ENCODE data around the gene MOV10L1.
"Not testable (repeated sequence)": the region's sequence is repeated elsewhere in the genome, so short reads cannot be mapped to it uniquely, and the experiment has no call there.

MOV10L1 gene

DNA sequence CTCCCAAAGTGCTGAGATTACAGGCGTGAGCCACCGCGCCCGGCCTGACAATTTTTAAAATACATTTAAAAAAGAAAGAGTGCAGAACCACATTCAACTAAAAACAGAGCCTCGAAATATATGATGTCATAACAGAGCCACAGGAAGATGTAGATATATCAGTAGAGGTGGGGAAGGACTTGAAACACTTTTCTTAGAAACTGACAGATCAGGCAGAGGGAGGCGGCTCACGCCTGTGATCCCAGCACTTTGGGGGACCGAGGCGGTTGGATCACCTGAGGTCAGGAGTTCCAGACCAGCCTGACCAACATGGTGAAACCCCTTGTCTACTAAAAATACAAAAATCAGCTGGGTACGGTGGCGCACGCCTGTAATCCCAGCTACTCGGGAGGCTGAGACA, 11.6 kb upstream of the MOV10L1 start:
- DNase-seq (ENCODE audit: low read depth, low spot score) = no peak

DNA sequence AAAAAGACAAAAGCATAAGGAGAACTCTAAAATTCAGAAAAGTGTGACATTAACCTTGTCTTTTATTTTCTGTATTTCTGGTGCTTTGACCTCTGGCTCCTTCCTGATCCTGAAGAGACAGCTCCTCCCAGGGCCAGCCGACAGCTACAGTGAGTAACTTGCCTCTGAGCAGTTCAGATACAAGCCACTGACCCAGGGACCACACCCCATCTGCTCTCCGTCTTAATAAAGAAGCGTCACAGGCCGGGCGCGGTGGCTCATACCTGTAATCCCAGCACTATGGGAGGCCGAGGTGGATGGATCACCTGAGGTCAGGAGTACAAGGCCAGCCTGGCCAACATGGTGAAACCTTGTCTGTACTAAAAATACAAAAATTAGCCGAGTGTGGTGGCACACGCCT, 11.0 kb upstream of the MOV10L1 start:
- no peak for DNase-seq (ENCODE audit: low read depth, low spot score)

DNA sequence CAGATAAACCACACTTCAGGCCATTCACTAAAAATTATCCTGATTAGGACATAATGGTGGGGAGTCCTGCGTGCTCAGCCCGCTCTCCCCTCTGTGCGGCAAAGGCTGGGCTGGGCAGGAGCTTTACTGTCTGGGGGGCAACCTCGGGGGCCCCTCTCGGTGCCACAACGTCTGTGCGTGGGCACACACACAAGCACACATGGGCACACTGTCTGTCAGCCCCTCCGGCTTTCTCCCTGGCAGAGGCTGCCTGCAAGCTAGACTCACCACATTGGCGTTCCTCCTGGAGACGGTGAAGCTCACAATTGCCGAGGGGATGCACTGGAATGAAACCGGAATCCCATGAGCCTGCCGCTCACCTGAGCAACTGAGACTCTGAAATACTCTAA, 9.7 kb upstream of the MOV10L1 start:
- DNase-seq (ENCODE audit: low read depth, low spot score) = no peak

DNA sequence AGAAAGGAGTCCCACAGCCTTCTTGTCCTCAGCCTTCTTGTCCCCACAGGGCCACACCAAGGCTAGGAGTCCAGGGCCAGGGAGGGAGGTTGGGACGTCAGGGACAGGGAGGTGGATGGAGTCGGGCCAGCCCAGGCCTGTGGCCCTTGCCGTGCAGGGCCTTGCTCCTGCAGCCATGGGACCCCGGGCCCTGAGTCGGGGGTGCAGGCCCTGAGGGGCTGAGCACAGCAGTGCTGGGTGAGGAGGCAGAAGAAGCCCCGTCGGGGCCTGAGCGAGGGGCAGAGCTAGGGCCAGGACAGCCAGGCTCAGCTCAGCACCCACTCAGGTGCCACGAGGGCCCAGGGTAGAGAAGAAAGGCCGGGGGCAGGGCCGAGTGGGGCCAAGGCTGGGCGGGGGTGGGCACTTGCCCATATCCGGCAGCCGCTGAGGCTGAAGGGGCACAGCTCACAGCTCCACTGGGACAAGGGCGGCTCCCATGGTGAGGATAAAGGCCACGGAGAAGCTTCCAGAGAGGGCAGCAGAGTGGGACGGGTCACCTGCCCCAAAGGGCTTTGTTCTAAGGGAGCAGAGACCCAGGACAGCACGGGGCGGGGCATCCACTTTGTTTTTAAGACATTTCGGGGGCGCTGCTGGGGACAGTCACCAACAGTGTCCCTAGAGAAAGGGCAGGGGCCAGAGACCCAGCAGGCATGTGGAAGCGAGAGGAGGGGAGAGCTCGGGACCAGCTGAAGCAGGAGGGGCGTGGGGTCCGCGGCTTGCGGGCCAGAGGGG, 8.2 kb upstream of the MOV10L1 start:
- no peak for DNase-seq (ENCODE audit: low read depth, low spot score)

DNA sequence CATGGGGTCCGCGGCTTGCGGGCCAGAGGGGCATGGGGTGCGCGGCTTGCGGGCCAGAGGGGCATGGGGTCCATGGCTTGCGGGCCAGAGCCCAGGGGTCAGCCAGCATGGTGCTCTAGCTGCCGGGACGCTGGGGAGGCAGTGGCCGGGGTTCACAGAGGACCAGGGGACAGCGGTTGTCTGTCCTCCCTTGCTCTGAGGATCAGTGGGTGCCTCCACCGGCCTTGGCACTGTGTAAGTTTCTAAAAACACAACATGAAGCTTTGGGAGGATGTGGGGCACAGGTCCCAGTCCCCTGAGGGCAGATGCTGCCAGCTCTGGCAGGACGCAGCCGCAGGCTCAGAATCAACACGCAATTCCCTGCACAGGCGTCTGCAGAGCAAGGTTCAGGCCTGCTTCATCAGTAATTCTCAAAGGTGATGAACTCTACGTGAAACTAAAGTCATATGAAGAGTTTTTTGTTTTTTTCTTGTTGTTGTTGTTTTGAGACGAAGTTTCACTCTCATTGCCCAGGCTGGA, 7.5 kb upstream of the MOV10L1 start:
- no peak for DNase-seq (ENCODE audit: low read depth, low spot score)

DNA sequence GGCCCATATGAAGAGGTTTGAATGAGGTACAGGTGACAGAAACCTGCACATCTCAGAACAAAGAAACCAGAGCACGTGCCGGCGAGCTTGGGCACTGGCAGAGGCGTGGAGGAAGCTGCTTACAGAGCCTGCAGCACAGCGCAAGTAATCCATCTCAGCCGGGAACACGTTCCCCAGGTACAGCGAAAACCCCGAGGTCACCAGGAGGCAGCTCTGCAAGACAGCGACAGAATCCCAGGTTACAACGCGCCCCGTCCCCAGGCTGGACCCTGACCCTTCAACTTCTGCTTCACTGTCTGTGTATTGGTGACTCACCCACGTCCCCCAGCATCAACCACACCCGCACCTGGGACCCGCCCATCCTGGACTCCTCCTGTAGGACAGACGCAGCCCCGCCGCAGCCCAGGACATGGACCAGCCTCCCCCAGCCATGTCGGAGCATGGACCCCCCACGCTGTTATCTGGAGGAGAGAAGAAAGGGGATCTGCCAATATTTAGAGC, 6.8 kb upstream of the MOV10L1 start:
- no peak for DNase-seq (ENCODE audit: low read depth, low spot score)

DNA sequence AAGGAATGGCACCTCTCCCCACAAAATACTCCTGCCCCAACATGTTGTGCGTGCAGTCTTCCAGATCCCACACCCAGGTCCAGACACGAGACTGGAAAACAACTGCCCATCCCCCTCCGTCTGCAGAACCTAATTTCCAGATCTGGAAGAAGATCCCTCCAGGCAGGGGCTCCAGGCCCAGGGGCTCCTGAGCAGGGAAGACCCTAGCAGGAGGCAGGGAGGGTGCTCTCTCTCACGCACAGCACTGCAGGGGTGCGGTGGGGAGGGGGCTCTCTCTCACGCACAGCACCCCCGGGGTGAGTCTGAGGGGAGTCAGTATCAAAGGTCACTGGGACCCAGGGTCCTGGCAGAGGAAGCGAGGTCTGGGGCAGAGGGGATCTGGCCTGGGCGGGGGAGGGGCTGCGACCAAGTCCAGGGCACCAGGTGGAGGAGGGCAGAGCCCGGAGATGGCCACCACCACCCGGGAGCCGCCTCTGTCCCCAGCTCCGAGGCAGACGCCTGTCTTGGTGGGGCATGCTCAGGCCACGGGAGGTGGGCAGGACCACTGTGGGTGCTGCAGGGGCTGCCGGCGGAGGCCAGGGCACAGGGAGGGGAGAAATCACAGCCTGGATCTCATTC, 6.2 kb upstream of the MOV10L1 start:
- no peak for DNase-seq (ENCODE audit: low read depth, low spot score)

DNA sequence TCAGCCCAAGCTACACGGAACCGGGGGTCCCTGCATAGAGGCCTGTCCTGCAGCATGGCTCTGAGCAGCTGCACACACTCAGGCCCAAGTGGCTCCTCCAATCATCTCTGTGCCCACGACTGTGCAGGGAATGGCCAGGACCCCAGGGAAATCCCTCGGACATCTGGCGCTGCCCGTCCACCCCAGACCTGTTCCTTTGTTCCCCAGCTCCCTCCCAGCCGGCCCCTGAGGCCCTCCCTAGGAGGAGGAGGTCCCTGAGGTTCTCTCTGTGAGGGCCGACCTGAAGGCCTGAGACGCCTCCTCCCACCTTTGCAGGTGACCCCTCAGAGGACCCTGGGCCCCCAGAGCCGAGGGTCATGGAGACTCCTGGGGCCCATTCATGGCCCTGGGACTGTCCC, 5.7 kb upstream of the MOV10L1 start:
- no peak for DNase-seq (ENCODE audit: low read depth, low spot score)

DNA sequence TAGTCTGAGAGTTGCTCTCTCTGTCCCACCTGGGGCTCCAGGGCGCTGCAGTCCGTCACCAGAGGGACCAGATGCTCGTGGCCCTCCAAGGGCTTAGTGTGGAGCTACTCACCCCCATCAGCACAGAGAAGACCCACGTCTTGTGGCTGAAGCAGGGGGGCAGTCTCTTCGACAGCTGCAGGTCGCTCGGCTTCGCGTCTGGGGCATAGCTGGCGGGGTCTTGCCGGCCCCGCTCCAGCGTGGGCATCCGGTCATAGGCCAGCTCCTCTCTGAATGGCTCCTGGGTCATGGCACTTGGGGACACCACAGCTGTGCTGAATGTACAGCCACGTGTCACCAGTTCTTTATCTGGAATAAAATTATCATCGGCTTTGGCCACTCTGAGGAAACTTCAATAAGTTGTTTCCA, 5.2 kb upstream of the MOV10L1 start:
- DNase-seq (ENCODE audit: low read depth, low spot score) = no peak

DNA sequence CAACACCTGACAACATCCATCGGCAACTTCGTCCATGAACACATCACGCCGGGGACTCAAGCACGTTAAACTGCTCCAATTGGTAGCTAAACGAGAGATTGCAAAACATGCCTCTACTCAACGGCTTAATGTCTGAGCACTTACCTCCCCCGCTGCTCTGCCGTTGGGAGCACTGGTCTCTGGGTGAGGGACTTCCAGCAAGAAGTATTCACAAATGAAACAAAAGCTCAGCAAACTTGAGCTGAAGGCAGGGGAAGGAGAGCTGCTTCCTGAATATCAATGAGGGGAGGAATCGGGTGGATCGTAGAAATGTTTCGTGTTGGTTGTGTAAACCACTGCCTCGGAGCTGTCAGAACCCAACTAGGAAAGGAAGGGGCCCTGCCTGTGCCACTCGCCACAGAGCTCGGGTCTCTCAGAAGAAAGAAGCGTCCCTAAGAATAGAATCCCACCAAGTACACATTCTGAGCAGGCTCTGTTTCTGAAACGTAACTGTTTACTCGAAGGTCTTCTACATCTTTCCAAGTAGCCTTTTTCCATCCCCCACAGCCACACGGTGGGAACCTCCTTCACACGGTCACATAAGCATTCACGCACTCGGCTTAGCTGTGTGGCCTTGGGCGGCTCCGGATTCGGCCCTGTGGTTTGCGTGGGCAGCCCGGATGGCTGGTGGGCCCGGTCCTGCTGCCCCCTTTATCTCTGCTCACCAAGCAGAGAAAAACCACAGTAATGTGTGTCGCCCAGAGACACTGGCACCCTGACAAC, 4.4 kb upstream of the MOV10L1 start, which contains the start of gene MLC1:
Gene MLC1 (minus strand): TSS at position 216 of the 762 bp plus-strand sequence. CDS start 524 bp downstream, outside the sequence.
- no peak for DNase-seq (ENCODE audit: low read depth, low spot score)

DNA sequence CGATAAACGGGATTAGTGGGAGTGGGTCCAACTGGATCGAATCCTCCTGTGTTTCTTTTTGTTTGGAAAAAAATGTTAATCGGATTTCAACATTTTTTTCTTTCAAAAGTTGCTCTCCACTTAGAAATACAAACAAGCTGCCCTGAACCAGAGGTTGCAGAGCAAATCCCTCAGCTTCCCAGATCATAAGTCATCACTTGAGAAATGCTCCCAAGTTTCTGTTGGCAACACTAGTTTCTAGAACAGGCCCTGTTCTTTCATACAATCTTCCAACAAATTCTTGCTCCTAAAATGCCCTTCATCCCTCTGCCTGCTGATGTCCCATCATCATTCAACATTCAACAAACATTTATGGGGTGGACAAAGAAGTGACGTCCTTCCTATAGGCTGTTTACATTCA, 3.3 kb upstream of the MOV10L1 start:
- no peak for DNase-seq (ENCODE audit: low read depth, low spot score)

DNA sequence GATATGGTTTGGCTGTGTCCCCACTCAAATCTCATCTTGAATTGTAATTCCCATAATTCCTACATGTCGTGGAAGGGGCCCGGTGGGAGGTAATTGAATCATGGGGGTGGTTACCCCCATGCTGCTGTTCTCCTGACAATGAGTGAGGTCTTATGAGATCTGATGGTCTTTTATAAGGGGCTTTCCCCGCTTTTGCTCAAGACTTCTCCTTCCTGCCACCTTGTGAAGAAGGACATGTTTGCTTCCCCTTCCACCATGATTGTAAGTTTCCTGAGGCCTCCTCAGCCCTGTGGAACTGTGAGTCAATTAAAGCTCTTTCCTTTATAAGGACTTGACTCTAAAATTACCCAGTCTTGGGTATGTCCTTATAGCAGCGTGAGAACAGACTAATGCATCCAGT, 2.8 kb upstream of the MOV10L1 start:
- not testable (repeated sequence) for DNase-seq (ENCODE audit: low read depth, low spot score)

DNA sequence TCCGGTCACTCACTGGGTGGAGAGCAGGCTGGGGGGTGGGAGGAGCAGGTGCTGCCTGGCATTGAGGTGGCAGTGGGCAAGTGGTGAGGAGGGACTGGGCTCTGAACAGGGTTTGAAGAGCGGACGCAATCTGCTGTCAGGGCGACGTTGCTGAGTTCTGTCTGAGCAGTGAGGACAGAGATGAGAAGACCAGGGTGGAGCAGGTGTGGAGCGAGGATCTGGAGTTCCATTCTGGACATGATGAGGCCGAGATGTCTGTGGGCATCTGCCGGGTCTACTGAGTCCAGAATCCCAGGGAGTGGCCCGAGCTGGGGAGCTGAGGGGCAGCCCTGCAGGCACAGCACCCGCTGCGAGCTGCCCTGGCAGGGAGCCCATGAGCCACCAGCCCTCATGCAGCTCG, 2.2 kb upstream of the MOV10L1 start:
- DNase-seq (ENCODE audit: low read depth, low spot score) = no peak

DNA sequence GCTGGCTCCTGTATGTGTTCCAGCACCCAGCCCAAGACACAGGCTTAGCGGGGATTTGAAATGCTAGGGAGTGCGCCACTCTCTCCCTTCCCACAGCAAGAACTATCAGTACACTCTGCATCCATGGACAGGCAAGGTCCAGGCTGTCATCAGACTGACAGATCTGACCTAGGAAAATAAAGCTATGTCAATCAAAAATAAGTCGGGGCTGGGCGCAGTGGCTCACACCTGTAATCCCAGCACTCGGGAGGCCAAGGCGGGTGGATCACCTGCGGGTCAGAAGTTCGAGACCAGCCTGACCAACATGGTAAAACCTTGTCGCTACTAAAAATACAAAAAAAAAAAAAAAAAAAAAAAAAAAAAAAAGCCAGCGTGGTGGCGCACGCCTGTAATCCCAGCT, 1.7 kb upstream of the MOV10L1 start:
- DNase-seq (ENCODE audit: low read depth, low spot score) = no peak

DNA sequence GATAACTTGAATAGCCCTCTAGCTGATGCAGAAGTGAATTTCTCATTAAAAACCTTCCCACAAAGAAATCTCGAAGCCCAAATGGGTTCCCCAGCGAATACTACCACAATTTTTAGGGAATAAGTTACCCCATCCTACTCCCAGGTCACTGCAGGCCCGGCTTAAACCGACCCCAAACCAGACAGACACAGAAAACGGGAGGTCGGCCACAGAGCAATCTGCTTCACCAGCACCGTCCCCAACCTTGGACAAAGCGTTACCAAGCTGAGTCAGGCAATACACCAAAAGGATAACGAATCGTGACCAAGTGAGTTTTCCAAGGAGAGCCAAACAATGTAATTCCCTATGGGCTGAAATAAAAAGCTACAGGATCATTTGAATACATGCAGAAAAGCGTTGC, 575 bp upstream of the MOV10L1 start:
- no peak for DNase-seq (ENCODE audit: low read depth, low spot score)

DNA sequence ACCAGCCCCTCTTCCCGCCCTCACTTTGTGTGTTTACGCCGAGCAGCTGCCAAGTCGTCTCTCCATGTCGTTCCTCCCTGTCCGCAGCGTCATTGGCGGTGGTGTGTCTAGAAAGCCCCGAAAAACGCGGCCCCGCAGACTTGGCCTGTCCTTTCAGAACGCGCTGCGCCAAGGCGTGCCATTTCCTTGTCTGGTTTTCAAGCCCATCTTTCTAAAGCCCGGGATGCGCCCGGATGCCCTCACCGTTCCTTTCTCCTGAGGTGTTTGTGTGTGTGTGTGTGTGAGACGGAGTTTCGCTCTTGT, 557 bp downstream of the MOV10L1 start:
- no peak for DNase-seq (ENCODE audit: low read depth, low spot score)

DNA sequence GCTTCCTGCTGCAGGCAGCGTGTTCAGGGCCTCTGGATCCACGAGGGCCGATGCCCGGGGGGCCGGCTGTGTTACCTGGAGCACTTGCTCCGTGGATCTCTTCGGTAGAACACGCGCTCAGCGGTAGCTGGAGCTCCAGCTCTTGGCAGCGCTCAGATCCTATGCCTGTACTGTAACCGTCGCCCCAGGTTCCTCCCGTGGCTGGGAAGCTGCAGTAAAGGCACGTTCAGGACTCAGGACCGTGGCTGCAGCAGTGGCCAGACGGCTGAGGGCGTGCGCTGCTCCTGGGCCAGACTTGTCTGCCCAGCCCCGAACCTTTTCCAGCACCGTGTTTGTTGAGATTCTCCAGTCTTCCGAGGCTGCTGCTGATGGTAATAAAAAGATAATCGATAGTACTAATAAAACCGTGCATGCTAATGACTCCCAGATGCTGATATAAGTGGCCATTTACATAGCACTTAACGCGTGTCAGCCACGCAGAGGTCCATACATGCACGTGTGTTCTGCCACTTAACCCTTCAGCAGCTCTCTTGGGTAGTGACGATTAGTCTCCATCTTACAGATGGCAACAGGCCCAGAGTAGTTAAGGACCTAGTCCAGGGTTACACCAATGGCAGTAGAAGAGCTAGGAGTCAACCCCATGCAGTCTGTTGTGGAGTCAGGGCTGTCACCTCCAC, 1.4 kb downstream of the MOV10L1 start:
- no peak for DNase-seq (ENCODE audit: low read depth, low spot score)

DNA sequence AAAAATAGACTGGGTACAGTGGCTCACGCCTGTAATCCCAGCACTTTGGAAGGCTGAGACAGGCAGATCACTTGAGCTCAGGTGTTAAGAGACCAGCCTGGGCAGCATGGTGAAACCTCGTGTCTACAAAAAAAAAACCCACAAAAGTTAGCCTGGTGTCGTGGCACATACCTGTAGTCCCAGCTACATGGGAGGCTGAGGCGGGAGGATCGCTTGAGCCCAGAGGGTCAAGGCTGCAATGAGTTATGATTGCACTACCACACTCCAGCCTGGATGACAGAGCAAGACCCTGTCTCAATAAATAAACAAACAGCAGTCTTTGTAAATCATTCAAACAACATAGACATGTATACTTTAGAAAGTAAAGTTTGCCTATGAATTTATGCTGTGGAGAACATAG, 2.5 kb downstream of the MOV10L1 start:
- DNase-seq (ENCODE audit: low read depth, low spot score) = no peak

DNA sequence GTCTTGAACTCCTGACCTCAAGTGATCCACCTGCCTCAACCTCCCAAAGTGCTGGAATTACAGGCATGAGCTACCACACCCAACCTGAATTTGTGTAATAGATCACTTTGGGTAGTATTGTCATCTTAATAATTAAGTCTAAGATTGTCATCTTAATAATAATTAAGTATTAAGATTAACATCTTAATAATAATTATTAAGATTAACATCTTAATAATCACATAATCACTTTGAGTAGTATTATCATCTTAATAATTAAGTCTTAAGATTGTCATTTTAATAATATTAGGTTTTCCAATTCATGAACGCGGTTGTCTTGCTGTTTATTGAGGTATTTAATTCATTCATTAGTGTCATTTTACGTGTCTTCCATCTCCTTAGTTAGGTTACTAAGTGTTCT, 8.2 kb downstream of the MOV10L1 start:
- no peak for DNase-seq (ENCODE audit: low read depth, low spot score)

DNA sequence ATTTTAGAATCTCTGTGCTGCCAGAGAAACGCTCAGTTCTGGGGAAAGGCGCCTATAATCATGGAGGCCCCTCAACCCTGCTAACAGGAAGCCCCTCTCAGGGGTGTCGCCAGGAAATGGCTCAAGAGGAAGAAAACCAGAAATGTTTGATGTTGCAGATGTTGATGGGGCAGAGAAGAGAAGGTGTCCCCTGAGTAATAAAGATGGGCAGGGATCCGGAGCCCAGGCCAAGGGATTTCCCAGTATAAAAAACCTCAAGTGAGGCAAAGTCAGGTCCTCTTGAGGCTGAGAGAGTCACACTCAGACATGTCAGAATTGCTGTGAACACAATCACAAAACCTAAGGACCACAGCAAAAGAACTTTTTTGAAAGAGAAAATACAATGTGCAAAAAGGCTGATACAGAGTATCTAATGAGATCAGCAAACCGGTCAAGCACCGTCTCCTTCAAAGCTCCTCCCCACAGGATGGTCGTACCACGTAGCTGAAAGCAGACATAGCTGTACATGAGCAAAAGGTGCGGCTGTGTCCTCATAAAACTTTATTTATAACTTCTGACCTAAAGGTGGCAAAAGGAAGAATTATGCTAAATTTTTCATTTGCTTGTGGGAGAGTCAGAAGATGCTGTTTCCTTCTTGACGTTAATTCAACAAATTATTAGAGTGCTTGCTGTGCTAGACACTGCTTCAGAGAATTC, 12.2 kb downstream of the MOV10L1 start:
- no peak for DNase-seq (ENCODE audit: low read depth, low spot score)

DNA sequence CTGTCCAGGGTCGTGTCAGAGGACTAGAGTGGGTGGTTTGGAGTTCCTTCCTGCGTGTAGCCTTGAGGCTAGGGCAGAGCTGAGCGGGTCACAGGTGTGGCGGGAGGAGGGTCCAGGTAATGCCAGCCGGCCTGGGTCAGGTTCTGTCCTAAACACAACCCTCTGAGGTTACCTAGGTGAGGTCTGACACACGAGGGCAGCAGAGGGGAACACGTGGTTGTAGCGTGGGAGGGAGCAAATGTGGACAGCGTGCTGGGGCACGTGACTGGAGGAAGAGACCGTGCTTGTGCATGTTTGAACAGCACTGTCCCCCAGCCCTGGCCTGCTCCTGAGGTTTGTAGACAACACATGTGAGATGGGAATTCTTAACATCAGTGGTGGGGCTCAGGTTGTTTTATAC, 13.1 kb downstream of the MOV10L1 start:
- no peak for DNase-seq (ENCODE audit: low read depth, low spot score)

All from smooth muscle cell of the brain vasculature (primary cell).